AG04449 (cell line): ENCODE data around the gene JPH2.

Experiments used
- CTCF ChIA-PET: fragments of 350-600 bp; formaldehyde crosslinking; extraction: SDS; loops from one replicate; lab custom pipeline; 2021; ENCODE audit warnings: antibody characterized with exemption; lab: Yijun Ruan, JAX
- POLR2A ChIA-PET: fragments of 400-600, 350-600 bp; formaldehyde crosslinking; extraction: SDS; loops from one replicate; lab custom pipeline; 2020; ENCODE audit warnings: antibody characterized with exemption, inconsistent platforms; lab: Yijun Ruan, JAX
- DNase-seq: peaks from one replicate; pipeline ENCODE4 v3.0.0-alpha.2; 2010; ENCODE audit warnings: low read depth, low spot score
- H3K4me3 ChIP-seq: 2 replicates; pipeline ENCODE4 v1.5.1; 2011; ENCODE audit warnings: low read depth, mild to moderate bottlenecking, control low read depth, low read length
- TF ChIP-seq, protein P1 (sequence below): IDR thresholded peaks from one replicate; pipeline ENCODE4 v1.5.1; 2011; ENCODE audit warnings: mild to moderate bottlenecking, moderate library complexity, low read length, control low read depth, inconsistent platforms; ENCODE audit not compliant: insufficient read depth; ENCODE audit errors: missing control alignments

JPH2 gene

GRCh38 chr20:44095831-44096230 is 91.2 kb downstream of the JPH2 start:
- CTCF ChIA-PET, result interaction anchor here (0.8 to 3.2 kb wide), 11 partner anchors 8 to 648 kb away, joined by 3 to 15 read pairs (median 5); no protein-coding TSS in a partner anchor
- TF ChIP-seq, protein P1, sequence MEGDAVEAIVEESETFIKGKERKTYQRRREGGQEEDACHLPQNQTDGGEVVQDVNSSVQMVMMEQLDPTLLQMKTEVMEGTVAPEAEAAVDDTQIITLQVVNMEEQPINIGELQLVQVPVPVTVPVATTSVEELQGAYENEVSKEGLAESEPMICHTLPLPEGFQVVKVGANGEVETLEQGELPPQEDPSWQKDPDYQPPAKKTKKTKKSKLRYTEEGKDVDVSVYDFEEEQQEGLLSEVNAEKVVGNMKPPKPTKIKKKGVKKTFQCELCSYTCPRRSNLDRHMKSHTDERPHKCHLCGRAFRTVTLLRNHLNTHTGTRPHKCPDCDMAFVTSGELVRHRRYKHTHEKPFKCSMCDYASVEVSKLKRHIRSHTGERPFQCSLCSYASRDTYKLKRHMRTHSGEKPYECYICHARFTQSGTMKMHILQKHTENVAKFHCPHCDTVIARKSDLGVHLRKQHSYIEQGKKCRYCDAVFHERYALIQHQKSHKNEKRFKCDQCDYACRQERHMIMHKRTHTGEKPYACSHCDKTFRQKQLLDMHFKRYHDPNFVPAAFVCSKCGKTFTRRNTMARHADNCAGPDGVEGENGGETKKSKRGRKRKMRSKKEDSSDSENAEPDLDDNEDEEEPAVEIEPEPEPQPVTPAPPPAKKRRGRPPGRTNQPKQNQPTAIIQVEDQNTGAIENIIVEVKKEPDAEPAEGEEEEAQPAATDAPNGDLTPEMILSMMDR, result no peak
- POLR2A ChIA-PET, result no interaction called here
- no peak for DNase-seq
- no peak overlapping the region for H3K4me3 ChIP-seq

- ChIA-PET POLR2A (no interaction called here), CTCF (interaction anchor here (0.8 to 3.0 kb wide), 7 partner anchors 10 to 555 kb away, joined by 3 to 19 read pairs (median 5); no protein-coding TSS in a partner anchor)
- TF ChIP-seq, protein P1, result no peak
- H3K4me3 ChIP-seq, result no peak overlapping the region
- no peak for DNase-seq
These were observed 93.8 kb downstream of the JPH2 start for GRCh38 chr20:44093249-44093582.

- TF ChIP-seq, protein P1, result peak; percentile 33
- DNase-seq, result no peak
- CTCF ChIA-PET, result interaction anchor here (0.8 to 19.5 kb wide), 17 partner anchors 9 to 642 kb away, joined by 3 to 453 read pairs (median 5); no protein-coding TSS in a partner anchor
- POLR2A ChIA-PET, result no interaction called here
- H3K4me3 ChIP-seq, result no peak overlapping the region
These were observed 94.3 kb downstream of the JPH2 start for GRCh38 chr20:44092551-44093248.

DNA sequence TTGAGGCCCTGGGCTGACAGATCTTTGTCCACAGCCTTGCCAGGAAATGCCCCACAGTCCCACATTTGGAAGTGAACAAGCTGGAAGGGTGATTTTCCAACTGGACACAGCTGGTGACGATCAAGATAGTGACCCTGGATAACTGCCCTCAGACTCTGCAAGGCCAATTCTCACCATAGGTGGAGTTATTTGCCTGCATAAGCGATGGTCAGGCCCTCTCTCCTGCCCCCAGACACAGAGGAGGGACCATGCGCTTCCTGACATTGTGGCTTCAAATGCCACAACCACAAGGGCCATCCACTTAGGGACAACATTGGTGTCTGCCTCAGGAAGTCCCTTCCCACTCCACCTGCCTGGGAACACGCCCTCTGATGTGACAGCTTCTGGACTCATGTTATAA is 96.0 kb downstream of the JPH2 start:
- ChIA-PET CTCF (interaction anchor here (0.7 to 19.5 kb wide), 12 partner anchors 10 to 640 kb away, joined by 3 to 453 read pairs (median 8); no protein-coding TSS in a partner anchor), POLR2A (no interaction called here)
- TF ChIP-seq, protein P1, result no peak
- H3K4me3 ChIP-seq, result no peak overlapping the region
- no peak for DNase-seq

GRCh38 chr20:44089987-44090674 is 96.9 kb downstream of the JPH2 start:
- ChIA-PET POLR2A (no interaction called here), CTCF (interaction anchor here (1.1 to 19.5 kb wide), 8 partner anchors 10 to 639 kb away, joined by 3 to 453 read pairs (median 6); no protein-coding TSS in a partner anchor)
- TF ChIP-seq, protein P1, result no peak
- H3K4me3 ChIP-seq, result no peak overlapping the region
- DNase-seq, result no peak

DNA sequence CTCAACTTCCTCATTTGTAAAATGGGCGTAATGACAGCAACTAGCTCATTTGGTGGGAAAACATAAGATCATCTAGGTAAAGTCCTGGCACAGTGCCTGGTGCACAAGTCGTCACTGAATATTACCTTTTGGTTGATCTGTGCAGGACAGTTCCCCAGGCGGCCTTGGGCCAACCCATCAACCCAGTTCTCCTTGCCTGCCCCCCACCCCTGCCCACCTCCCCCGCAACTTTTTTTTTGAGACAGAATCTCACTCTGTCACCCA is 99.2 kb downstream of the JPH2 start:
- CTCF ChIA-PET, result interaction anchor here (1.3 to 19.5 kb wide), 3 partner anchors 26 to 341 kb away, joined by 3 to 453 read pairs (median 4); no protein-coding TSS in a partner anchor
- DNase-seq, result no peak
- H3K4me3 ChIP-seq, result no peak overlapping the region
- TF ChIP-seq, protein P1, result no peak
- POLR2A ChIA-PET, result no interaction called here
